H9 (cell line): ENCODE data around the gene HOXA9. TPM values are rescaled to one million over a fixed set of nuclear protein-coding genes. Genes with fewer than 3 reads are reported as not detected.

Source experiments
- DNase-seq: peaks from one replicate; pipeline ENCODE4 v3.0.0-alpha.2; 2017
- H2AFZ ChIP-seq: one replicate; pipeline ENCODE4 v1.6.1; 2013; ENCODE audit warnings: mild to moderate bottlenecking, low read length, control low read depth, moderate library complexity
- H2AK5ac ChIP-seq: 2 replicates; pipeline ENCODE4 v1.6.1; 2013; ENCODE audit warnings: low read length, control low read depth, mixed read lengths; ENCODE audit not compliant: insufficient read length
- H2BK120ac ChIP-seq: one replicate; pipeline ENCODE4 v1.6.1; 2013; ENCODE audit warnings: low read depth, mild to moderate bottlenecking, low read length, control low read depth, inconsistent platforms; ENCODE audit not compliant: poor library complexity, severe bottlenecking
- H2BK12ac ChIP-seq: 2 replicates; pipeline ENCODE4 v1.6.1; 2013; ENCODE audit warnings: low read length, control low read depth, mixed read lengths, low read depth; ENCODE audit not compliant: insufficient read length
- H2BK15ac ChIP-seq: 2 replicates; pipeline ENCODE4 v1.6.1; 2013; ENCODE audit warnings: low read depth, low read length, control low read depth
- H2BK20ac ChIP-seq: one replicate; pipeline ENCODE4 v1.6.1; 2013; ENCODE audit warnings: low read depth, mild to moderate bottlenecking, low read length, control low read depth, inconsistent platforms; ENCODE audit not compliant: poor library complexity, severe bottlenecking
- H2BK5ac ChIP-seq: 2 replicates; pipeline ENCODE4 v1.6.1; 2013; ENCODE audit warnings: low read length, control low read depth, mixed read lengths; ENCODE audit not compliant: insufficient read length
- H3K14ac ChIP-seq: 2 replicates; pipeline ENCODE4 v1.6.1; 2013; ENCODE audit warnings: low read length, control low read depth; ENCODE audit not compliant: insufficient read depth
- H3K18ac ChIP-seq: 2 replicates; pipeline ENCODE4 v1.6.1; 2013; ENCODE audit warnings: low read depth, mild to moderate bottlenecking, mixed read lengths, low read length, control low read depth; ENCODE audit not compliant: insufficient read length
- H3K23ac ChIP-seq: 2 replicates; pipeline ENCODE4 v1.6.1; 2013; ENCODE audit warnings: low read length, control low read depth, mixed read lengths, low read depth; ENCODE audit not compliant: insufficient read length
- H3K23me2 ChIP-seq: 2 replicates; pipeline ENCODE4 v1.6.1; 2013; ENCODE audit warnings: low read depth, mild to moderate bottlenecking, mixed read lengths, low read length, control low read depth; ENCODE audit not compliant: insufficient read length, poor library complexity, severe bottlenecking
- H3K27ac ChIP-seq: 2 replicates; pipeline ENCODE4 v1.5.1; 2013; ENCODE audit warnings: low read length, control low read depth, mixed read lengths, low read depth; ENCODE audit not compliant: insufficient read length
- H3K27me3 ChIP-seq: 2 replicates; pipeline ENCODE4 v1.6.1; 2013; ENCODE audit warnings: low read length, control low read depth, inconsistent platforms; ENCODE audit not compliant: insufficient read depth
- H3K4ac ChIP-seq: 2 replicates; pipeline ENCODE4 v1.6.1; 2013; ENCODE audit warnings: low read depth, mild to moderate bottlenecking, control low read depth, inconsistent platforms, low read length, moderate library complexity
- H3K4me1 ChIP-seq: 2 replicates; pipeline ENCODE4 v1.6.1; 2013; ENCODE audit warnings: low read length, control low read depth, inconsistent platforms; ENCODE audit not compliant: insufficient read depth
- H3K4me2 ChIP-seq: 2 replicates; pipeline ENCODE4 v1.6.1; 2013; ENCODE audit warnings: low read length, control low read depth, mixed read lengths; ENCODE audit not compliant: insufficient read length, insufficient read depth
- H3K56ac ChIP-seq: 2 replicates; pipeline ENCODE4 v1.6.1; 2013; ENCODE audit warnings: low read depth, mild to moderate bottlenecking, mixed read lengths, low read length, control low read depth; ENCODE audit not compliant: insufficient read length
- H3K79me1 ChIP-seq: 2 replicates; pipeline ENCODE4 v1.6.1; 2013; ENCODE audit warnings: low read depth, mild to moderate bottlenecking, moderate library complexity, low read length, control low read depth, inconsistent platforms; ENCODE audit not compliant: insufficient read depth, poor library complexity, severe bottlenecking
- H3K79me2 ChIP-seq: 2 replicates; pipeline ENCODE4 v1.6.1; 2013; ENCODE audit warnings: low read length, control low read depth, inconsistent platforms; ENCODE audit not compliant: insufficient read depth
- H3K9ac ChIP-seq: 2 replicates; pipeline ENCODE4 v1.6.1; 2013; ENCODE audit warnings: low read length, control low read depth, mixed read lengths; ENCODE audit not compliant: insufficient read length; ENCODE audit errors: extremely low read depth
- H3K9me3 ChIP-seq: one replicate; pipeline ENCODE4 v1.6.1; 2013; ENCODE audit warnings: low read depth, low read length, inconsistent platforms; ENCODE audit not compliant: control insufficient read depth
- H3T11ph ChIP-seq: one replicate; pipeline ENCODE4 v1.6.1; 2013; ENCODE audit warnings: mild to moderate bottlenecking, low read length, control low read depth, inconsistent platforms
- H4K20me1 ChIP-seq: one replicate; pipeline ENCODE4 v1.6.1; 2013; ENCODE audit not compliant: control insufficient read depth, insufficient read length, insufficient read depth
- H4K5ac ChIP-seq: 2 replicates; pipeline ENCODE4 v1.6.1; 2013; ENCODE audit warnings: low read depth, mild to moderate bottlenecking, mixed read lengths, low read length, control low read depth; ENCODE audit not compliant: insufficient read length
- H4K8ac ChIP-seq: replicated peaks from 2 replicates; pipeline ENCODE4 v1.6.1; 2013; ENCODE audit warnings: low read length, control low read depth, mixed read lengths, low read depth; ENCODE audit not compliant: insufficient read length
- H4K91ac ChIP-seq: 2 replicates; pipeline ENCODE4 v1.6.1; 2013; ENCODE audit warnings: low read depth, mild to moderate bottlenecking, moderate library complexity, mixed read lengths, low read length, control low read depth; ENCODE audit not compliant: insufficient read length
- H3K27ac Mint-ChIP-seq, 3 experiments: 2 replicates in 2 of 3; 3 replicates in 1 of 3; pipeline ENCODE4 v1.8.0; 2020 to 2021; ENCODE audit warnings: mixed read lengths in 3 of 3, mild to moderate bottlenecking in 1 of 3, moderate library complexity in 1 of 3
- H3K27me3 Mint-ChIP-seq: 2 replicates; pipeline ENCODE4 v1.8.0; 2021; ENCODE audit warnings: low read depth, mild to moderate bottlenecking, moderate library complexity, mixed read lengths
- H3K36me3 Mint-ChIP-seq, 3 experiments: 2 replicates in 2 of 3; 3 replicates in 1 of 3; pipeline ENCODE4 v1.8.0; 2020 to 2021; ENCODE audit warnings: low read depth in 3 of 3, mixed read lengths in 3 of 3; ENCODE audit not compliant: insufficient read depth in 1 of 3
- H3K4me1 Mint-ChIP-seq, 2 experiments: 2 replicates each; pipeline ENCODE4 v1.8.0; 2020; ENCODE audit warnings: mixed read lengths in 2 of 2
- H3K4me3 Mint-ChIP-seq, 2 experiments: 2 replicates in 1 of 2; 3 replicates in 1 of 2; pipeline ENCODE4 v1.8.0; 2020 to 2021; ENCODE audit warnings: mild to moderate bottlenecking in 2 of 2, mixed read lengths in 2 of 2, moderate library complexity in 1 of 2
- H3K9me3 Mint-ChIP-seq, 2 experiments: 2 replicates in 1 of 2; 3 replicates in 1 of 2; pipeline ENCODE4 v1.8.0; 2020; ENCODE audit warnings: mild to moderate bottlenecking in 2 of 2, mixed read lengths in 2 of 2, moderate library complexity in 1 of 2
- CTCF ChIP-seq: fragments of 200-600 bp; sonication (generic); conservative IDR thresholded peaks from 3 replicates; pipeline ENCODE4 v1.8.0; 2021; ENCODE audit warnings: antibody characterized with exemption, mild to moderate bottlenecking
- WGBS: extraction: QIAGEN DNeasy Blood & Tissue Kit; methylation state at CpG from one replicate; pipeline ENCODE4 v1.1.7; 2013; ENCODE audit warnings: missing lambda C conversion rate, low lambda C conversion rate, mixed read lengths; ENCODE audit not compliant: insufficient read length; ENCODE audit errors: extremely low coverage; 5-methylcytosine and 5-hydroxymethylcytosine counted together
- total RNA-seq: library from RNA; stranded (reverse); gene quantifications from 2 replicates; pipeline ENCODE4 v1.2.1, GENCODE V29; 2021

The HOXA9 gene
- total RNA-seq, 1 experiment from 2014 or later, result not detected

GRCh38 chr7:27164045-27164366 lies 1.3 kb downstream of the HOXA9 start:
- peaks cover 5 to 10% of the 10 kb centered on the region in 2 experiments for H3K9me3 Mint-ChIP-seq
- Histone ChIP-seq H3K9me3 (no peaks in the 10 kb centered on the region), H4K5ac (no peak overlapping the region), H3K27me3 (peaks cover 97% of the 10 kb centered on the region), H3K4me1 (no peaks in the 10 kb centered on the region), H2BK120ac (no peak overlapping the region), H3K18ac (no peak overlapping the region), H3K9ac (no peak overlapping the region), H3K27ac (no peak overlapping the region), H2BK12ac (no peak overlapping the region), H3K79me2 (no peaks in the 10 kb centered on the region), H3K4ac (no peak overlapping the region), H3K4me2 (no peak overlapping the region), H3T11ph (no peak overlapping the region), H3K23me2 (no peaks in the 10 kb centered on the region), H4K20me1 (no peaks in the 10 kb centered on the region), H2BK20ac (no peak overlapping the region), H2BK15ac (no peak overlapping the region), H3K56ac (no peak overlapping the region), H4K91ac (no peak overlapping the region), H2AFZ (no peak overlapping the region), H4K8ac (no peak overlapping the region), H3K79me1 (no peaks in the 10 kb centered on the region), H3K23ac (no peak overlapping the region), H3K14ac (no peak overlapping the region), H2AK5ac (no peak overlapping the region), H2BK5ac (no peak overlapping the region)
- no peak overlapping the region; a peak in 1 of 5 replicates for H3K4me3 Mint-ChIP-seq
- peaks cover 0 to 14% of the 10 kb centered on the region in 2 experiments; a peak in 3 of 4 replicates for H3K4me1 Mint-ChIP-seq
- peaks cover 98% of the 10 kb centered on the region for H3K27me3 Mint-ChIP-seq
- H3K27ac Mint-ChIP-seq, result no peak overlapping the region; a peak in 1 of 7 replicates
- no peak for DNase-seq
- no CpG with 5 or more reads among the region's 12 CpGs for WGBS
- TF ChIP-seq CTCF, result no peak
- H3K36me3 Mint-ChIP-seq, result no peaks in the 10 kb centered on the region; a peak in 1 of 7 replicates
